HCT116 (cell line): Measurements from ENCODE around the gene SVIP. TPM values are rescaled to one million over a fixed set of nuclear protein-coding genes. Genes with fewer than 3 reads are reported as not detected.

Experiments
- ATAC-seq: fragments of 200-7000 bp; cut with Tn5 transposase; 2 replicates; pipeline ENCODE4 v1.9.1; 2020; ENCODE audit warnings: mild to moderate bottlenecking, moderate library complexity
- BruUV-seq: library from RNA; stranded (reverse); fragments of 400-500 nt; replicated peaks from 2 replicates; lab custom pipeline; 2021; lab: Mats Ljungman, UMichigan
- CTCF ChIA-PET: fragments of 300-600 bp; sonication (Branson Sonifier 250); formaldehyde crosslinking; loops from one replicate; lab custom pipeline; 2021; ENCODE audit warnings: antibody characterized with exemption; lab: Charles Lee
- POLR2A ChIA-PET: fragments of 300-600, 350-600 bp; sonication (Branson Sonifier 250); formaldehyde crosslinking; loops from one replicate; lab custom pipeline; 2021; ENCODE audit warnings: antibody characterized with exemption; lab: Charles Lee
- RAD21 ChIA-PET, 2 experiments: fragments of 300-600 bp; sonication (Branson Sonifier 250); formaldehyde crosslinking; loops; one replicate each; lab custom pipeline; 2023; ENCODE audit warnings: low total read pairs in 2 of 2; ENCODE audit not compliant: uncharacterized antibody in 2 of 2, unreplicated experiment in 2 of 2, low non-redundant PET in 1 of 2; lab: Charles Lee
- DNase-seq: peaks from one replicate; pipeline ENCODE4 v3.0.0-alpha.2; 2010; ENCODE audit warnings: low read depth, low spot score
- H2AFZ ChIP-seq: fragments of 200-600 bp; shearing (Covaris generic), sonication (generic); 2 replicates; pipeline ENCODE4 v1.6.1; 2017; ENCODE audit warnings: low read depth, mixed run types, mixed read lengths, antibody characterized with exemption, low read length; ENCODE audit not compliant: poor library complexity, severe bottlenecking
- H3K27ac ChIP-seq: 2 replicates; pipeline ENCODE4 v1.5.1; 2012; ENCODE audit warnings: low read depth, low read length
- H3K27me3 ChIP-seq: fragments of 200-600 bp; sonication (generic); 2 replicates; pipeline ENCODE4 v1.6.1; 2016; ENCODE audit warnings: mixed run types, low read length, mixed read lengths; ENCODE audit not compliant: insufficient read depth
- H3K36me3 ChIP-seq, 2 experiments: fragments of 200-500 bp in 1 of 2; fragments of 200-600 bp in 1 of 2; sonication (Bioruptor generic) in 1 of 2; sonication (generic) in 1 of 2; 2 replicates each; pipeline versions ENCODE4 v1.5.1 to v1.6.1; 2014 to 2016; ENCODE audit warnings: low read length in 2 of 2, inconsistent platforms in 1 of 2, mixed read lengths in 1 of 2, mixed run types in 1 of 2; ENCODE audit not compliant: insufficient read depth in 2 of 2, control insufficient read depth in 1 of 2
- H3K4me1 ChIP-seq, 2 experiments: fragments of 200-600 bp in 1 of 2; sonication (generic) in 1 of 2; 2 replicates each; pipeline versions ENCODE4 v1.5.1 to v1.6.1; 2012 to 2017; ENCODE audit warnings: low read length in 2 of 2, inconsistent platforms in 1 of 2, mild to moderate bottlenecking in 1 of 2, mixed read lengths in 1 of 2, mixed run types in 1 of 2, moderate library complexity in 1 of 2; ENCODE audit not compliant: insufficient read depth in 2 of 2, control insufficient read depth in 1 of 2
- H3K4me2 ChIP-seq: fragments of 200-600 bp; sonication (generic); 2 replicates; pipeline ENCODE4 v1.6.1; 2017; ENCODE audit warnings: mixed run types, low read length, mixed read lengths
- H3K4me3 ChIP-seq, 2 experiments: fragments of 200-600 bp in 1 of 2; sonication (generic) in 1 of 2; replicated peaks in 1 of 2; 2 replicates each; pipeline ENCODE4 v1.5.1; 2011 to 2016; ENCODE audit warnings: low read length in 2 of 2, control low read depth in 1 of 2, low read depth in 1 of 2, mild to moderate bottlenecking in 1 of 2, mixed read lengths in 1 of 2, mixed run types in 1 of 2
- H3K79me2 ChIP-seq: fragments of 200-600 bp; sonication (generic); 2 replicates; pipeline ENCODE4 v1.6.1; 2017; ENCODE audit warnings: mild to moderate bottlenecking, mixed run types, low read length, moderate library complexity, mixed read lengths; ENCODE audit not compliant: insufficient read depth
- H3K9ac ChIP-seq: fragments of 200-600 bp; sonication (generic); 2 replicates; pipeline ENCODE4 v1.6.1; 2016; ENCODE audit warnings: low read length, mixed read lengths
- H3K9me2 ChIP-seq: fragments of 200-600 bp; sonication (generic), shearing (Covaris generic); 2 replicates; pipeline ENCODE4 v1.6.1; 2017; ENCODE audit warnings: mixed run types, mild to moderate bottlenecking, moderate library complexity; ENCODE audit not compliant: insufficient read depth
- H3K9me3 ChIP-seq, 2 experiments: fragments of 200-500 bp in 1 of 2; fragments of 200-600 bp in 1 of 2; sonication (Bioruptor generic) in 1 of 2; sonication (generic) in 1 of 2; 2 replicates each; pipeline ENCODE4 v1.6.1; 2014 to 2017; ENCODE audit warnings: low read length in 2 of 2, mixed read lengths in 2 of 2, inconsistent platforms in 1 of 2, low read depth in 1 of 2, mild to moderate bottlenecking in 1 of 2, mixed run types in 1 of 2, moderate library complexity in 1 of 2; ENCODE audit not compliant: control insufficient read depth in 1 of 2, insufficient read depth in 1 of 2
- H4K20me1 ChIP-seq: fragments of 200-600 bp; sonication (generic), shearing (Covaris generic); 2 replicates; pipeline ENCODE4 v1.6.1; 2017; ENCODE audit warnings: mixed run types, mild to moderate bottlenecking, moderate library complexity; ENCODE audit not compliant: insufficient read depth
- CBX3 ChIP-seq: IDR thresholded peaks from 2 replicates; pipeline ENCODE4 v1.6.1; 2012; ENCODE audit warnings: low read depth
- CEBPB ChIP-seq: IDR thresholded peaks from 2 replicates; pipeline ENCODE4 v1.6.1; 2012; ENCODE audit warnings: low read depth
- EGR1 ChIP-seq: IDR thresholded peaks from 2 replicates; pipeline ENCODE4 v1.6.1; 2012; ENCODE audit warnings: low read depth
- EZH2 ChIP-seq: fragments of 200-600 bp; sonication (generic); IDR thresholded peaks from 2 replicates; pipeline ENCODE4 v1.6.1; 2017; ENCODE audit warnings: antibody characterized with exemption, mixed run types
- EZH2phosphoT487 ChIP-seq: fragments of 200-600 bp; IDR thresholded peaks from 2 replicates; pipeline ENCODE4 v1.6.1; 2018; ENCODE audit warnings: antibody characterized with exemption, borderline replicate concordance
- FOSL1 ChIP-seq: IDR thresholded peaks from 2 replicates; pipeline ENCODE4 v1.6.1; 2012; ENCODE audit warnings: low read depth
- JUND ChIP-seq: IDR thresholded peaks from 2 replicates; pipeline ENCODE4 v1.6.1; 2012
- POLR2A ChIP-seq: IDR thresholded peaks from 2 replicates; pipeline ENCODE4 v1.7.0; 2011; ENCODE audit warnings: borderline replicate concordance; ENCODE audit not compliant: insufficient read depth, insufficient read length; ENCODE audit errors: extremely low read depth
- POLR2AphosphoS5 ChIP-seq: IDR thresholded peaks from 2 replicates; pipeline ENCODE4 v1.6.1; 2011; ENCODE audit warnings: mild to moderate bottlenecking, low read depth, low read length, moderate library complexity
- RAD21 ChIP-seq: IDR thresholded peaks from 2 replicates; pipeline ENCODE4 v1.6.1; 2012; ENCODE audit warnings: low read depth, mild to moderate bottlenecking
- SP1 ChIP-seq: IDR thresholded peaks from 2 replicates; pipeline ENCODE4 v1.6.1; 2012; ENCODE audit warnings: low read depth
- SRF ChIP-seq: IDR thresholded peaks from 2 replicates; pipeline ENCODE4 v1.6.1; 2012; ENCODE audit warnings: low read depth
- TCF7L2 ChIP-seq: IDR thresholded peaks from 2 replicates; pipeline ENCODE4 v1.7.0; 2011; ENCODE audit warnings: borderline replicate concordance, inconsistent platforms; ENCODE audit not compliant: insufficient read depth, insufficient read length; ENCODE audit errors: extremely low read depth
- ZFX ChIP-seq: fragments of 450-650 bp; IDR thresholded peaks from 2 replicates; pipeline ENCODE4 v1.6.1; 2017
- ZNF274 ChIP-seq: fragments of 200-500 bp; sonication (Bioruptor generic); IDR thresholded peaks from 2 replicates; pipeline ENCODE4 v1.6.1; 2014; ENCODE audit warnings: mild to moderate bottlenecking, low read depth, low read length, inconsistent platforms
- intact Hi-C: fragments of 100-400 bp; cut with micrococcal nuclease; formaldehyde crosslinking; loops from 2 replicates; pipeline ENCODE4 v1.10.0; 2022
- total RNA-seq: library from RNA; stranded (reverse); gene quantifications from one replicate; pipeline ENCODE4 v1.2.1, GENCODE V29; 2021; ENCODE audit not compliant: unreplicated experiment
- TF ChIP-seq, protein P1 (sequence below): IDR thresholded peaks from 2 replicates; pipeline ENCODE4 v1.6.1; 2012
- TF ChIP-seq, protein P2 (sequence below), 3 experiments: fragments of 200-600 bp in 1 of 3; sonication (generic) in 1 of 3; IDR thresholded peaks in 2 of 3; conservative IDR thresholded peaks in 1 of 3; 2 replicates each; pipeline ENCODE4 v1.5.1; 2012 to 2017; ENCODE audit warnings: low read depth in 2 of 3, low read length in 2 of 3, antibody characterized with exemption in 1 of 3, borderline replicate concordance in 1 of 3, control low read depth in 1 of 3, mild to moderate bottlenecking in 1 of 3, mixed read lengths in 1 of 3, mixed run types in 1 of 3, moderate library complexity in 1 of 3; ENCODE audit not compliant: insufficient read depth in 1 of 3
- TF ChIP-seq, protein P3 (sequence below): IDR thresholded peaks from 2 replicates; pipeline ENCODE4 v1.6.1; 2012
- TF ChIP-seq, protein P4 (sequence below): IDR thresholded peaks from 2 replicates; pipeline ENCODE4 v1.6.1; 2011; ENCODE audit warnings: mild to moderate bottlenecking, low read length, moderate library complexity; ENCODE audit not compliant: insufficient replicate concordance; ENCODE audit errors: extremely low read depth

SVIP gene
- total RNA-seq, 1 experiment from 2014 or later, result 18.6 TPM

DNA sequence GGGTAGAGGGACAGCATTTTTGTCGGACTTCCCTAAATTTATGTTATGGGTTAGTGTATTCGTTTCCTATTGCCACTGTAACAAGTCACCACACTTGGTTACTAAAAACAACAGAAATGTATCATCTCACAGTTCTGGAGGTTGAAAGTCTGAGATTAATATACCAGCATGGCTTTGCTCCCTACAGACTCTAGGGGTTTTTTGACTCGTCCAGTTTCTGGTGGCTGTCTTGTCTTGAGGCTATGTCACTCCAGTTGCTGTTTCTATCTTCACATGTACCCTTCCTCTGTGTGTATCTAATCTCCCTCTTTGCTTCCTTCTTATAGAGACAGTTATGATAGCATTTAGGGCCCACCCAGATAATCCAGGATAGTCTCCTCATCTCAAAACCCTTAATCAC lies 39.7 kb upstream of the SVIP start:
- Histone ChIP-seq H3K4me3 (no peak overlapping the region), H3K36me3 (no peaks in the 10 kb centered on the region)
- ChIA-PET POLR2A (no interaction called here), RAD21 (no interaction called here)
- intact Hi-C loops, result no loop called here
- TF ChIP-seq POLR2AphosphoS5 (no peak), EZH2phosphoT487 (no peak), RAD21 (no peak), ZNF274 (no peak), JUND (no peak), SRF (no peak), TCF7L2 (no peak), EGR1 (no peak), ZFX (no peak), CBX3 (no peak), FOSL1 (no peak), SP1 (no peak), CEBPB (no peak), EZH2 (no peak), POLR2A (no peak)
- TF ChIP-seq, protein P1, sequence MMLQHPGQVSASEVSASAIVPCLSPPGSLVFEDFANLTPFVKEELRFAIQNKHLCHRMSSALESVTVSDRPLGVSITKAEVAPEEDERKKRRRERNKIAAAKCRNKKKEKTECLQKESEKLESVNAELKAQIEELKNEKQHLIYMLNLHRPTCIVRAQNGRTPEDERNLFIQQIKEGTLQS, result no peak
- TF ChIP-seq, protein P2, sequence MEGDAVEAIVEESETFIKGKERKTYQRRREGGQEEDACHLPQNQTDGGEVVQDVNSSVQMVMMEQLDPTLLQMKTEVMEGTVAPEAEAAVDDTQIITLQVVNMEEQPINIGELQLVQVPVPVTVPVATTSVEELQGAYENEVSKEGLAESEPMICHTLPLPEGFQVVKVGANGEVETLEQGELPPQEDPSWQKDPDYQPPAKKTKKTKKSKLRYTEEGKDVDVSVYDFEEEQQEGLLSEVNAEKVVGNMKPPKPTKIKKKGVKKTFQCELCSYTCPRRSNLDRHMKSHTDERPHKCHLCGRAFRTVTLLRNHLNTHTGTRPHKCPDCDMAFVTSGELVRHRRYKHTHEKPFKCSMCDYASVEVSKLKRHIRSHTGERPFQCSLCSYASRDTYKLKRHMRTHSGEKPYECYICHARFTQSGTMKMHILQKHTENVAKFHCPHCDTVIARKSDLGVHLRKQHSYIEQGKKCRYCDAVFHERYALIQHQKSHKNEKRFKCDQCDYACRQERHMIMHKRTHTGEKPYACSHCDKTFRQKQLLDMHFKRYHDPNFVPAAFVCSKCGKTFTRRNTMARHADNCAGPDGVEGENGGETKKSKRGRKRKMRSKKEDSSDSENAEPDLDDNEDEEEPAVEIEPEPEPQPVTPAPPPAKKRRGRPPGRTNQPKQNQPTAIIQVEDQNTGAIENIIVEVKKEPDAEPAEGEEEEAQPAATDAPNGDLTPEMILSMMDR (IDR thresholded peaks at IDR 0.05 in 2 of 3, conservative IDR thresholded peaks at IDR 0.05 in 1 of 3; ENCODE audit: borderline replicate concordance in 1 of 3, insufficient read depth in 1 of 3, low read depth in 2 of 3, low read length in 2 of 3), result no peak
- TF ChIP-seq, protein P3, sequence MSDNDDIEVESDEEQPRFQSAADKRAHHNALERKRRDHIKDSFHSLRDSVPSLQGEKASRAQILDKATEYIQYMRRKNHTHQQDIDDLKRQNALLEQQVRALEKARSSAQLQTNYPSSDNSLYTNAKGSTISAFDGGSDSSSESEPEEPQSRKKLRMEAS, result no peak
- TF ChIP-seq, protein P4, sequence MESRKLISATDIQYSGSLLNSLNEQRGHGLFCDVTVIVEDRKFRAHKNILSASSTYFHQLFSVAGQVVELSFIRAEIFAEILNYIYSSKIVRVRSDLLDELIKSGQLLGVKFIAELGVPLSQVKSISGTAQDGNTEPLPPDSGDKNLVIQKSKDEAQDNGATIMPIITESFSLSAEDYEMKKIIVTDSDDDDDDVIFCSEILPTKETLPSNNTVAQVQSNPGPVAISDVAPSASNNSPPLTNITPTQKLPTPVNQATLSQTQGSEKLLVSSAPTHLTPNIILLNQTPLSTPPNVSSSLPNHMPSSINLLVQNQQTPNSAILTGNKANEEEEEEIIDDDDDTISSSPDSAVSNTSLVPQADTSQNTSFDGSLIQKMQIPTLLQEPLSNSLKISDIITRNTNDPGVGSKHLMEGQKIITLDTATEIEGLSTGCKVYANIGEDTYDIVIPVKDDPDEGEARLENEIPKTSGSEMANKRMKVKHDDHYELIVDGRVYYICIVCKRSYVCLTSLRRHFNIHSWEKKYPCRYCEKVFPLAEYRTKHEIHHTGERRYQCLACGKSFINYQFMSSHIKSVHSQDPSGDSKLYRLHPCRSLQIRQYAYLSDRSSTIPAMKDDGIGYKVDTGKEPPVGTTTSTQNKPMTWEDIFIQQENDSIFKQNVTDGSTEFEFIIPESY, result no peak
- TF ChIP-seq, all 23 proteins: peak for 0
- no peak overlapping the region for H3K9ac ChIP-seq
- ATAC-seq (no peak), DNase-seq (no peak)
- no TSS peak for BruUV-seq
- no peaks in the 10 kb centered on the region for H4K20me1 ChIP-seq
- CTCF ChIA-PET, result no interaction called here
- H3K9me3 ChIP-seq, result no peaks in the 10 kb centered on the region
- no peak overlapping the region for H3K4me2 ChIP-seq
- no peaks in the 10 kb centered on the region for H3K79me2 ChIP-seq
- no peaks in the 10 kb centered on the region for H3K4me1 ChIP-seq
- H2AFZ ChIP-seq, result no peak overlapping the region
- H3K9me2 ChIP-seq, result no peaks in the 10 kb centered on the region
- H3K27me3 ChIP-seq, result no peaks in the 10 kb centered on the region
- no peak overlapping the region for H3K27ac ChIP-seq
